ENCODE results near the gene CD69.
A peak's percentile ranks its signal among the peaks of the same experiment; 100 is the strongest.

CD69 gene

GRCh38 chr12:9781360-9781759, 20.7 kb upstream of the CD69 start:
- no peak for DNase-seq

- DNase-seq, result no peak
Measured at GRCh38 chr12:9779209-9779608, 18.5 kb upstream of the CD69 start.

- no peak for DNase-seq
Measured at GRCh38 chr12:9776781-9777180, 16.1 kb upstream of the CD69 start.

DNA sequence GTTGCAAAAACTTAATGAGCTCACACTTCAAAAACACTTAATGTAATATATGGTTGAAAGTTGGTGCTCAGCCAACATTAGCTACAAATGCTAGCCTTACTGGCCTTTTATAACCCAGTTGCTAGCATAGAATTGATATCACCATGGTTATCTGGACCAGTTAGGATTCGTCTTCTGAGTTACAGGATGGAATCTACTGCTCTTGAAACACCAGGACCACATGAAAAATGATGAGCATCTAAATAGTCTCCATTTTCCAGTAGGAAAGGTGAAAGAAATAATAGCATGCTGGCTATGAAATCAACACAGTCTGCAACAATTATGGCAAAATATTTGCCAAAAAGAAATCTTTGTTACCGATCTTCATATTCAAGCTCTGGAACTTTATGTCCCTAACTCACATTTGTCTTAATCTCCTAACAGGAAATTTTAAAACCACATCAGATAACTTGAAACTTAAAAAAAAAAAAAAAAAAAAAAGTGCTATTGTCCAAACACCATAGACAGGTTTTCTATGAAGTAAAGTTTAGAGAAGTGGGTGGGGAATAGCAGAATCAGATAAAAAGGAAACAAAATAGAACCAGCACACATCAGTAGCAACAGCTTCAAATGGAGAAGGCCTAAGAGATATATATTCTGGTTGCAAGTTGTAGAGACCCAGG, 12.6 kb upstream of the CD69 start:
- no peak for DNase-seq

DNA sequence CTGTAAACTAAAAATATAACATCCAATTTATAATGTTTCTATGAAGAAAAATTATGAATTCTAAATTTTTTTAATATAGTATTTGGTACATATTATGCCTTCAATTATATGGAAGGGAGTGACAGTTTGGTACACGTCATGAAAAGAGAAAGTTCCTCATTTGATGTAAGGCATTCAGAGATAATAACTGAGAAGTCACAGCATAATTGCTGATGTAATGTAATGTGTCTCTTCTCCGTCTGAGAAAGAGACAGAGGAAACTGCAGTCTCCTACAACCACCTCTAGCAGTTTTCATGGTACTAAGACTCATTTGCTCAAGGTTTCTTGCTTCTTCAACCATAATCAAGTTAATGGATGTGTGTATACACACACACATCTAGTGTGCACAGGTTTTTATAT, 2.3 kb upstream of the CD69 start:
- DNase-seq, result peak; percentile 31 to 77

- no peak for DNase-seq
Measured at GRCh38 chr12:9762369-9762768, 1.7 kb upstream of the CD69 start.

DNA sequence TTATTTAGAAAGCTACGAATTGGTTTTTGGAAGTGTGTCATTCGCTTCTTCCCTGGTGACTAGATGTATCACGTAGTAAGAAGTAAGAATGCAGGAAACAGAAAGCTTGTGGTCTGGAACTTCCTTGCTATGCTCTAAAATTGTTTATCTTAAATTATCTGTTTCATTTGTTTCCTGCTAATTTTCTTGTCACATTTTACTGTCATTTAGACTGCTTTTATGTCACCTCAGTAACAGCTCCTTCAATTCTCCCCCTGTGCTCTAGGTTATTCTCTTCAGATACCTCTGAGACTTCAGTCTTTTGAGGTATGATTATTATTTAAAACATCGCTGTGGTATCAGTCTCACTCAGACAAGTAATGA, 699 bp upstream of the CD69 start:
- DNase-seq, result peak; percentile 19 to 33

- no peak for DNase-seq
Measured at GRCh38 chr12:9760120-9760519, 581 bp downstream of the CD69 start.

- no peak for DNase-seq
Measured at GRCh38 chr12:9759694-9760093, 1.0 kb downstream of the CD69 start.

GRCh38 chr12:9758119-9758518, 2.6 kb downstream of the CD69 start:
- no peak for DNase-seq

DNA sequence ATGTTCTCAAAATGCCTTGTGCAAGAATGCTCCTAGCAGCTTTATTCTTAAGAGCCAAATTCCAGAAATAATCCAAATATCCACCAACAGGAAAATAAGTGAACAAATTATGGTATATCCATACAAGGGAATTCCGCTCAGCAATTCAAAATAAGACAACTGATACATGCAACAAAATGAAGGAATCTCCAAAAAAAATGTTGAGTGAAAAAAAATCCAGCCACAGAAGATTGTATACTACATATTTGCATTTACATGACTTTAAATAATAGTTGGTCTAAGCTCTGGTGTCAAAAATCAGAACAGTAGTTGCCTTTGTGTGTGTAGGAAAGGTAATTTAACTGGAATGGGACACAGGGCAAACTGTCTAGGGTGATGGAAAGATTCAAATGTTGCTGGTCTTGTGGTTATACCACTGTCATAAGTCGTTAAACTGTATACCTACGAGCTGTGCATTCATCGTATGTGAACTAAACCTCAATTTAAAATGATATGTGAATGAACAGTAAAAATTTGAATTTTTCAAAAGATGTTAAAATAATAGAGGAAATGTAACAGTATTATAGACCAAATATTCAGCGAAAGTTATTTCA, 3.2 kb downstream of the CD69 start:
- no peak for DNase-seq

DNA sequence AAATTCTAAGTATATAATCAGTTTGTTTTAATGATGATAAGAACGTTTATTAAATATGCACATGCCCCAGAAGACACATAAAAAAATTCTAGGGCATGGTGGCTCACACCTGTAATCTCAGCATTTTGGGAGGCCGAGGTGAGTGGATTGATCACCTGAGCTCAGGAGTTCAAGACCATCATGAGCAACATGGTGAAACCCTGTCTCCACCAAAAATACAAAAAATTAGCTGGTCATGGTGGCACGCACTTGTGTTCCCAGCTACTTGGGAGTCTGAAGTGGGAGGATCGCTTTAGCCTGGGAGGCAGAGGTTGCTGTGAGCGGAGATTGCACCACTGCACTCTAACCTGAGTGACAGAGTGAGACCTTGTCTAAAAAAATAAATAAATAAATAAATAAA, 4.0 kb downstream of the CD69 start:
- DNase-seq, result no peak

- no peak for DNase-seq
Measured at GRCh38 chr12:9756170-9756569, 4.5 kb downstream of the CD69 start.

DNA sequence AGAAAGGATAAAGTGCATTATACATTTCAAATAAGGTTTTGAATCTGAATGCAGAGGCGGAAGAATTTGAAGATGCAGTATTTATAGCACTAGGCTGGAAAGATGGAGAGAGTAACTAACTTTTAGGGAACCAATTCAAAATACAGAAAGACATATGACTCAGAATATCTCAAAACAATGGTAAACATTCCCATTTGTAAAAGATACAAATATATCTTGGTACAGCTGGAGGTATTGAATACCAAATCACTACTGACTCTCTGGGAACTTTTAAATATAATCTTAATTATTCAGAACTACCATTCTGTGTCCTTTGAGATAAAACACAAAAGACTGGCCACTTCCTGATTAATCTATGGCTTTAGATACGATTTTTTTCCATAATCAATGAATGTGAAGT, 5.1 kb downstream of the CD69 start:
- no peak for DNase-seq

- no peak for DNase-seq
Measured at GRCh38 chr12:9755035-9755434, 5.7 kb downstream of the CD69 start.

DNA sequence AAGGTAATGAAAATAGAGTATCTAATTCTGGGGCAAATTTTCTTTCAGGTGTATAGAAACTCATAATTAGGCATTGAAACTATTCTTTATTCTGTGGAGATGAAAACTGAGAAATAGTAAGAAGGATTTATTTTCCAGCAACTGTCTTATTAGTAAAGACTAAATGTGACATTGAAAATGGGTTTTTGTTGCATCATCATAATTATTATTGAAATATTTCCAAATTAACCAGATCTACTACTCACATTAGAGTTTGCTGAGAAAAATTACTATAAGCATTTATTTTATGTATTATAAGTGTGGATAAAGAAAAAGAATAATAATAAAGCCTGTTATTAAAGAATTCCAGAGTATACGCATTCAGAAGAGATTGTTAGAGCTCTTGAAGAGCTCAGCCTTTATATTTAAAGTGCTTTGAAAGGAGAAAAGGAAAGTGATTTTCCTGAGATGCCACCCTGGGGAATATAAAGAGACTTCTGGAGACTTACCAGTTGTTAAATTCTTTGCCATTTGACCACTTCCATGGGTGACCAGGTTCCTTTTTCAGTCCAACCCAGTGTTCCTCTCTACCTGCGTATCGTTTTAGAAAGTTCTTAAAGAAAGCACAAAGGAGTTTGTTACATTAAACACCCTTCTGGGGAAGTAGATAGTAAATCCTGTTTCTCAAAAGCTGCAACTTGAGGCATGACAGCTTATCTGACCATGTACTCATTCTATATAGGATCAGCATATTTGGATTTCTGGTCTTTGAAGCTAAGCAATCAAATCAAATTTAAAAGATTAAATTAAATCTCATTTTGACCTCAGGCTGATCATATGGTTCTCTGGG, 6.4 kb downstream of the CD69 start:
- no peak for DNase-seq

- DNase-seq, result no peak
Measured at GRCh38 chr12:9753498-9753897, 7.2 kb downstream of the CD69 start.

DNA sequence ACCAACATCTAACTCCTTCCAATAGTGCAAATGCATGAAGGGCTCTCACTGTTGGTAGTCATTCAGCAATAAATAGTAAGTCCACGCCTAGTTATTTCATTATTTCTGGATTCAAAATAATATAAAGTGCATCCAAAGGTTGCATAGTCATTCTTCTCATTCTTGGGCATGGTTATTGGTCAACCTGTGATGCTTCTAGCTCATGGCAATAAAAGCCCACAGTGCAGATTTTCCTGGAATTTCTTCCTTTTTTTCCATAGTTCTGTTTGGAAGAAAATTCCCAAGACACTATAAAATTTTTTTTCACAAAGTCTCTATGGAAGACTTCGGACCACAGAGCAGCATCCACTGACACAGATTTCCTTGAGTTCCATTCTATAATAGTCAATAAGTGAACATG, 7.6 kb downstream of the CD69 start:
- no peak for DNase-seq

DNA sequence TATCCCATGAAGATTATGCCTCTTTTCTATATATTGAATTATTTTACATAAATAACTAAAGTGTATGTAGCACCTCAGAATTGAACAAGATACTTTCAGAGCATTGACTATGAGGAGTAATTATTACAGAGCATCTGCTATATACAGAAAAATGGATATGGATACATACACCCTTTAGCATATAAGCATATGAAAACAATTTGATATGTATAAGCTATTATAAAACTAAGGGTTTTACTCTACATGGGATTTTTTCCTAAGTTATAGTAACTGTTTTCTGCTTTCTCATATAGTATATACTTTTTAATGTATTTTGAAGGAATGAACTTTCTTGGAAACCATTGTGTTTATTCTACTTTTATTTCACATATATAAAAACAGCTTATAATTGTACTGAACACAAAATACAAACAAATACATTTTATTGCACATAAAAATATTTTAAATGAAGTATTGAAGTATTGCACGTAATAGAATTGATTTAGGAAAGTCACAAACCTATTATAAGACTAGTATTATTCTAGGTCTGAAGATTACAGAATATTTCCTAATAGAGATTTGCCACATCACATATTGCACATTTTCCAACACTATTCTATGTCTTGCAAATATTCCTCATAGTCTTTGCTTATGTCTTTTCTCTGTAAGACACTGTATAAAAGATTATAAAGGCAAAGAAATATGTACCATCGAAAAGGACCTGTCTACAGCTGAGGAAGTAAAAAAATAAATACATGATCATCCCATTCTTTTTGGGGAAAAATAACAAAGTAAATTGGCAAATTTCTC, 8.4 kb downstream of the CD69 start:
- DNase-seq, result no peak

DNA sequence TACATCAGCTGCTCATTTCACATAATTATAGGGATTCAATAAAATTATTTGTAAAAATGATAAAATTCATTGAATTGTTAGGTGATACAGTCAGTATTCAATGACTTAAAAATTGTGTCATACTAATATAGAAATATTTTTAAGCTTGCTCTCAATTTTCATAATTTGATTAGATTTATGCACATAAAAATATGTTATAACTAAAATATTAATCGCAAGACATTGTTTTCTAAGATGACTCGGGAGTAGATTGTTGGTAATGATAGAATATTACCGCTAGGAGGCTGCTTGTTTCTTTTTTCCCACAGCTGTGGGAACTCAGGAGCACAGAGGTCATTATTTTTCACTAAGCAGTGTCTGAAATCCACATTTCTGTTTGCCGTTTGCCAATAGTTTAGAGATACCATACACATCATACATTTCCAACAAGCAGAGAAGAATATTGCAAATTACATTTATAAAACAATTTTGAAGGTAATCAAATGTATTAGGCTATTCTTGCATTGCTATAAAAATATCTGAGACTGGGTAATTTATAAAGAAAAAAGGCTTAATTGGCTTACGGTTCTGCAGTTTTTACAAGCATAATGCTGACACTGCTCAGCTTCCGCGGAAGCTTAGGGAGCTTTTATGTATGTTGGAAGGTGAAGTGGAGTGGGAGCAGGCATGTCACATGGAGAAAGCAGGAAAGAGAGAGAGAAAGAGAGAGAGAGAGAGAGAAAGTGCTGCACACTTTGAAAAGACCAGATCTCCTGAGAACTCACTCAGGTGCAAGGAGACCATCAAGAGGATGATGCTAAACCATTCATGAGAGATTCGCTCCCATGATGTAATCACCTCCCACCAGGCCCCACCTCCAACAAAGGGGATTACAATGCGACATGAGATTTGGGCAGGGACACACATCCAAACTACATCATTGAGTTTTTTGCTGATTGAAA, 9.2 kb downstream of the CD69 start:
- peak; percentile 53 to 78 for DNase-seq

DNA sequence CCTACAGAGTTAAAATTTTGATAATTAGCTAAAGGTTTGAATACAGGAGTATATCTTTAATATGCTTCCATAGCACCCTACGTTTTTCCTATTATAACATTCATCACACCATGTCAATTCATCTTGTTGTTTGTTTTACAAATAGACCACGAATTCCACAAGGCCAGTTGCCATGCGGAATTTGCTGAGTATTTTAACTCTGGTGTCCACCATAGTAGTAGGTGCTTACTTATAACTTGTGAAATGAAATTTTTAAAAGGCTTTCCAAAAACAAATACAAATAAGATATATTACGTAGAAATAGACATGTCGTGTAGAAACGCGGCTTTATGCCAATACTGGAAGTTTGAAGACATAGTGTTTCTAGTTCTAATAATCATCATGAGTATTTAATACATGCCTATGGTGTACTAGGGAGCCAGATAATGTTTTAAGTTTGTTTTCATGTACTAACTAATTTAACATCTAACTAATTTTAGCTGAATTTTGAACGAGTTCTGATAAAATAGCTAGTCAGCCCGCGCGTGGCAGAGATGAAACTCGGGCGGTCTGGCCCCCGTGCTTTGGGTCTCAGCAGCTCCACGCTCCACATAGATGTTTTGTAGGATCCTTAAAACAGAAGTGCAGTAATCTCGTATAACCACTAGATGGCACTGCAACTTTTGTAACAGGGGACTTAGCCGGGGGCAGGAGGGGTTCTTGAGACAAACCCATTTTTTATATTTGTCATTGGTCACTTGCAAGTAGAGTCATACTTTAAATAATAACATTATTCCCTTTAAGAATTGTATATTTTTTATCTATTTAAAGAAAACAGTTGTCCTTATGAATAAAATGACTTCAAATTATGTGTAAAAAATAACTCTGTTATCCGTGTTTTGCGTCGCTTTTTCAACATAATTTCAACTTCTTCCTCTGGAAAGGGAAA, 10.2 kb downstream of the CD69 start:
- peak; percentile 71 to 88 for DNase-seq
